GM20000 (cell line): Measurements from ENCODE around the gene DYNC1LI2.

Source experiments
- DNase-seq: peaks from one replicate; pipeline ENCODE4 v3.0.0; 2012; ENCODE audit warnings: low spot score
- TF ChIP-seq, protein P1 (sequence below): IDR thresholded peaks from 2 replicates; pipeline ENCODE4 v1.5.1; 2012; ENCODE audit warnings: mild to moderate bottlenecking, control low read depth; ENCODE audit errors: extremely low read depth, missing control alignments

DYNC1LI2 gene

DNA sequence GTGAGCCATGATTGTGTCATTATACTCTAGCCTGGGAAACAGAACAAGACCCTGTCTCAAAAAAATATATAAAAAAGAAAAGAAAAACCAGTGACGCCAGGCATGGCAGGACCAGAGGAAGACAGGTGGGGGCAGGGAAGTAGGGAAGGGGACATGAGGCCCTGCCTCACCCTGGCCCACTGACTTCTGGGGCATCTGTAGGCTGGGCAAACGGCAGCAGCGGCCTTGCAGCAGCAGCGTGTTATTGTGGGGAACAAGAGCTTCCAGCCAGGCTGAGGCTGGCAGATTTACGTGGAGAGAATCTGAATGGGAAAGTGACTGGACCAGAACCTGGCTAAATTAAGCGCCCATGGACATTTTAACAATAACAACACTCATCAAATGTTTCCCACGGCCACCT lies 74.2 kb downstream of the DYNC1LI2 start:
- TF ChIP-seq, protein P1, sequence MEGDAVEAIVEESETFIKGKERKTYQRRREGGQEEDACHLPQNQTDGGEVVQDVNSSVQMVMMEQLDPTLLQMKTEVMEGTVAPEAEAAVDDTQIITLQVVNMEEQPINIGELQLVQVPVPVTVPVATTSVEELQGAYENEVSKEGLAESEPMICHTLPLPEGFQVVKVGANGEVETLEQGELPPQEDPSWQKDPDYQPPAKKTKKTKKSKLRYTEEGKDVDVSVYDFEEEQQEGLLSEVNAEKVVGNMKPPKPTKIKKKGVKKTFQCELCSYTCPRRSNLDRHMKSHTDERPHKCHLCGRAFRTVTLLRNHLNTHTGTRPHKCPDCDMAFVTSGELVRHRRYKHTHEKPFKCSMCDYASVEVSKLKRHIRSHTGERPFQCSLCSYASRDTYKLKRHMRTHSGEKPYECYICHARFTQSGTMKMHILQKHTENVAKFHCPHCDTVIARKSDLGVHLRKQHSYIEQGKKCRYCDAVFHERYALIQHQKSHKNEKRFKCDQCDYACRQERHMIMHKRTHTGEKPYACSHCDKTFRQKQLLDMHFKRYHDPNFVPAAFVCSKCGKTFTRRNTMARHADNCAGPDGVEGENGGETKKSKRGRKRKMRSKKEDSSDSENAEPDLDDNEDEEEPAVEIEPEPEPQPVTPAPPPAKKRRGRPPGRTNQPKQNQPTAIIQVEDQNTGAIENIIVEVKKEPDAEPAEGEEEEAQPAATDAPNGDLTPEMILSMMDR = no peak
- DNase-seq = no peak

DNA sequence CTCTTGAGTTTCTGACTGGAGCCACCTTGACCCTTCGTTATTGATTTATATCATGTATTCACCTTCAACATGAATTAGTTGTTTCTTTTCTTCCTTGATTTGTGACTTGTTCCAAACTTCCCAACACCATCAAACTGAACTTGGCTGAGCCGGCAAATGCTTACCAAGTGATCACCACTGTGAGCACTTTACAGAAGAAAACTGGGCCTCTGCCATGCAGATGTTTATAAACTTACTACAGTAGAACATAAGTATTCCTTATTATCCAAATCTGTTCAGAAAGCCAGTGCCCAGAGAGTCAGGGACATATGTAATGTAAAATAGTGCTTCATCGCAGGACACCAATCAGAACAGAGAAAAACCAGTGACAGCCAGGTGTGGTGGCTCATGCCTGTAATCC lies 74.8 kb downstream of the DYNC1LI2 start:
- DNase-seq = no peak
- TF ChIP-seq, protein P1 = no peak

DNA sequence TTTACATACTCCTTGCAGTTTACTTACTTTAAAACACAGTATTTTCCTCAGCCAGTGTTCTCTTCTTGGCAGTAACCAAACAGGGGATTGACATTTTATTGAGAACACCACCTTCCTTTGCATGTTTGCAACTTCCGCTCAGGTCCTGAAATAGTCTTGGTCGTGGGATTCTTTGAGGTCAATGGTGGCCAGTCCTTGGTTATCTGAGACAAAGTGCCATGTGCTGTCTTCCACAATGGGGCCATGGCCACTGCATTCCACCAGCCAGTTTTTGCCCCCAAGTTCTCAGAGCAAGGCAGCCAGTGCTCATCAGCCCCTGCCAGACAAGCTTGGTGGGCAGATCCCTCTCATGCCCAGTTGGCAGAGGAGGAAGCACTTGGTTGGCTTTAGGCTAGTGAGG lies 77.7 kb downstream of the DYNC1LI2 start:
- TF ChIP-seq, protein P1 = no peak
- no peak for DNase-seq
